Activated gamma-delta T cell (primary cell): Measurements from ENCODE around the gene CLDN2.
"Not testable (repeated sequence)": the region's sequence is repeated elsewhere in the genome, so short reads cannot be mapped to it uniquely, and the experiment has no call there.

Experiments used
- DNase-seq: peaks from one replicate; lab custom pipeline; 2025; lab: John Stamatoyannopoulos, UW
- total RNA-seq, 2 donors: gene quantifications; one replicate each; lab custom pipeline; 2026; lab: John Stamatoyannopoulos, UW

The CLDN2 gene
- total RNA-seq, result 0 reads per million in 2 donors

GRCh38 chrX:106919932-106920452, at the start of gene CLDN2:
Gene CLDN2 (plus strand): TSS chrX:106920402. CDS start chrX:106928229, 7,827 bp downstream.
- no peak for DNase-seq

- DNase-seq, result not testable (repeated sequence)
These were observed 47.4 kb upstream of the CLDN2 start for GRCh38 chrX:106872796-106873195.

GRCh38 chrX:106874075-106874474, 46.1 kb upstream of the CLDN2 start:
- DNase-seq, result no peak

GRCh38 chrX:106875151-106875550, 45.1 kb upstream of the CLDN2 start:
- DNase-seq, result no peak

GRCh38 chrX:106889468-106889867, 30.7 kb upstream of the CLDN2 start:
- no peak for DNase-seq

GRCh38 chrX:106891762-106892460, 28.3 kb upstream of the CLDN2 start:
- no peak for DNase-seq

- no peak for DNase-seq
These were observed 25.8 kb upstream of the CLDN2 start for GRCh38 chrX:106894392-106894909.

GRCh38 chrX:106894978-106895452, 25.2 kb upstream of the CLDN2 start:
- DNase-seq, result no peak

- DNase-seq, result no peak
These were observed 22.9 kb upstream of the CLDN2 start for GRCh38 chrX:106897259-106897658.

- no peak for DNase-seq
These were observed 21.7 kb upstream of the CLDN2 start for GRCh38 chrX:106898462-106898861.

- DNase-seq, result no peak
These were observed 20.9 kb upstream of the CLDN2 start for GRCh38 chrX:106899276-106899675.

- DNase-seq, result no peak
These were observed 20.4 kb upstream of the CLDN2 start for GRCh38 chrX:106899841-106900240.

- DNase-seq, result no peak
These were observed 18.9 kb upstream of the CLDN2 start for GRCh38 chrX:106901341-106901740.

GRCh38 chrX:106901781-106902219, 18.4 kb upstream of the CLDN2 start:
- DNase-seq, result no peak

- no peak for DNase-seq
These were observed 17.5 kb upstream of the CLDN2 start for GRCh38 chrX:106902684-106903083.

GRCh38 chrX:106903291-106903824, 16.8 kb upstream of the CLDN2 start, which contains the start of gene RIPPLY1:
Gene RIPPLY1 (minus strand): TSS chrX:106903341. CDS start chrX:106903287, 54 bp downstream.
- DNase-seq, result no peak

- no peak for DNase-seq
These were observed 16.2 kb upstream of the CLDN2 start for GRCh38 chrX:106903856-106904528.

- no peak for DNase-seq
These were observed 15.0 kb upstream of the CLDN2 start for GRCh38 chrX:106905064-106905708.

GRCh38 chrX:106906361-106906760, 13.8 kb upstream of the CLDN2 start:
- DNase-seq, result no peak

GRCh38 chrX:106912864-106913263, 7.3 kb upstream of the CLDN2 start:
- no peak for DNase-seq

- no peak for DNase-seq
These were observed 2.2 kb upstream of the CLDN2 start for GRCh38 chrX:106917830-106918500.
